Endodermal cell (in vitro differentiated cells): ENCODE data around the gene CCNG2. TPM values are rescaled to one million over a fixed set of nuclear protein-coding genes. Genes with fewer than 3 reads are reported as not detected.

ENCODE experiments used
- DNase-seq: peaks from one replicate; pipeline ENCODE4 v3.0.0-alpha.2; 2017
- H3K27ac ChIP-seq: 2 replicates; pipeline ENCODE4 v1.5.1; 2013; ENCODE audit warnings: mild to moderate bottlenecking, low read depth, low read length, moderate library complexity
- H3K27me3 ChIP-seq: 2 replicates; pipeline ENCODE4 v1.6.1; 2013; ENCODE audit warnings: mild to moderate bottlenecking, low read length, moderate library complexity; ENCODE audit not compliant: insufficient read depth, control insufficient read depth, poor library complexity, severe bottlenecking
- H3K36me3 ChIP-seq: 2 replicates; pipeline ENCODE4 v1.7.0; 2013; ENCODE audit warnings: mild to moderate bottlenecking, low read length, moderate library complexity; ENCODE audit not compliant: control insufficient read depth, insufficient read depth
- H3K4me1 ChIP-seq: one replicate; pipeline ENCODE4 v1.7.0; 2013; ENCODE audit warnings: low read length; ENCODE audit not compliant: control insufficient read depth, insufficient read depth
- H3K4me3 ChIP-seq: 2 replicates; pipeline ENCODE4 v1.5.1; 2013; ENCODE audit warnings: mild to moderate bottlenecking, low read length, moderate library complexity
- H3K9ac ChIP-seq: 2 replicates; pipeline ENCODE4 v1.6.1; 2013; ENCODE audit warnings: mild to moderate bottlenecking, low read length, moderate library complexity; ENCODE audit not compliant: poor library complexity, severe bottlenecking; ENCODE audit errors: extremely low read depth
- H3K9me3 ChIP-seq: 2 replicates; pipeline ENCODE4 v1.6.1; 2013; ENCODE audit warnings: mild to moderate bottlenecking, low read length, moderate library complexity; ENCODE audit not compliant: control insufficient read depth
- H3K27ac Mint-ChIP-seq: 2 replicates; pipeline ENCODE4 v1.8.0; 2020; ENCODE audit warnings: mixed read lengths
- H3K27me3 Mint-ChIP-seq: 2 replicates; pipeline ENCODE4 v1.8.0; 2021; ENCODE audit warnings: mild to moderate bottlenecking, mixed read lengths; ENCODE audit not compliant: insufficient read depth
- H3K36me3 Mint-ChIP-seq: 2 replicates; pipeline ENCODE4 v1.8.0; 2020; ENCODE audit warnings: low read depth, mixed read lengths
- H3K4me1 Mint-ChIP-seq: 2 replicates; pipeline ENCODE4 v1.8.0; 2020; ENCODE audit warnings: mixed read lengths
- H3K4me3 Mint-ChIP-seq: 2 replicates; pipeline ENCODE4 v1.8.0; 2020; ENCODE audit warnings: mild to moderate bottlenecking, moderate library complexity, mixed read lengths
- H3K9me3 Mint-ChIP-seq: 2 replicates; pipeline ENCODE4 v1.8.0; 2020; ENCODE audit warnings: mild to moderate bottlenecking, mixed read lengths
- WGBS, 2 experiments: methylation state at CpG; one replicate each; pipeline versions ENCODE4 v1.1.5 to v1.1.7; 2013; ENCODE audit warnings: missing lambda C conversion rate in 2 of 2, mixed read lengths in 1 of 2; ENCODE audit not compliant: insufficient coverage in 1 of 2, insufficient read length in 1 of 2; 5-methylcytosine and 5-hydroxymethylcytosine counted together
- total RNA-seq, 2 donors: library from RNA; stranded (reverse); fragmentation: NEBNext Ultra II Directional in 1 of 2; extraction: Animal tissue kit (Norgen Biotek cat#: 25700) in 1 of 2; gene quantifications; 2 replicates in 1 of 2; 3 replicates in 1 of 2; pipeline ENCODE4 v1.2.1, GENCODE V29; 2021
- TF ChIP-seq, protein P1 (sequence below): fragments of 200-600 bp; sonication (generic); conservative IDR thresholded peaks from 2 replicates; pipeline ENCODE4 v1.5.0; 2021; ENCODE audit warnings: antibody characterized with exemption, mild to moderate bottlenecking

The CCNG2 gene
- total RNA-seq, 2 donors from 2014 or later, result 39.7 to 41.5 TPM

DNA sequence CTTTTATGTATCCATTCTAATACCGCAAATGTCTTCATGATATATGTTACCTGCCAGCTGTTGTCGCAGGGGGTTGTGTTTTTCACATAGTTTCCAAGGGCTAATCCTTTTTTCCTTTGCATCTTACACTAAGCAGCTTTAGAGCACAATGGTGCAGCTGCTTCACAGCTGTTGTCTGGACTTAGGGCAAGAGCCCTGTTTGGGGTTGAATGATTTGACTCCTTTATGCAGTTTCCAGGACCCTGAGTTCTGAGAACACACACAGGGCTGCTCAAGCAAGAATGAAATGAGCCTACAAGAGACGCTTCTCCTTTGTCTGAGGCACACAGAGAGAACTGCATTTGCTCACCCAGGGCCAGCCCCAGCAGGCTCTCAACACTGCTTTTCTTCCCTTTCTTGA is 20.2 kb downstream of the CCNG2 start:
- WGBS, 2 experiments, result 33 to 57% methylated on average over 1 to 3 of the region's 3 CpGs
- TF ChIP-seq, protein P1, sequence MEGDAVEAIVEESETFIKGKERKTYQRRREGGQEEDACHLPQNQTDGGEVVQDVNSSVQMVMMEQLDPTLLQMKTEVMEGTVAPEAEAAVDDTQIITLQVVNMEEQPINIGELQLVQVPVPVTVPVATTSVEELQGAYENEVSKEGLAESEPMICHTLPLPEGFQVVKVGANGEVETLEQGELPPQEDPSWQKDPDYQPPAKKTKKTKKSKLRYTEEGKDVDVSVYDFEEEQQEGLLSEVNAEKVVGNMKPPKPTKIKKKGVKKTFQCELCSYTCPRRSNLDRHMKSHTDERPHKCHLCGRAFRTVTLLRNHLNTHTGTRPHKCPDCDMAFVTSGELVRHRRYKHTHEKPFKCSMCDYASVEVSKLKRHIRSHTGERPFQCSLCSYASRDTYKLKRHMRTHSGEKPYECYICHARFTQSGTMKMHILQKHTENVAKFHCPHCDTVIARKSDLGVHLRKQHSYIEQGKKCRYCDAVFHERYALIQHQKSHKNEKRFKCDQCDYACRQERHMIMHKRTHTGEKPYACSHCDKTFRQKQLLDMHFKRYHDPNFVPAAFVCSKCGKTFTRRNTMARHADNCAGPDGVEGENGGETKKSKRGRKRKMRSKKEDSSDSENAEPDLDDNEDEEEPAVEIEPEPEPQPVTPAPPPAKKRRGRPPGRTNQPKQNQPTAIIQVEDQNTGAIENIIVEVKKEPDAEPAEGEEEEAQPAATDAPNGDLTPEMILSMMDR, result no peak
- Mint-ChIP-seq H3K9me3 (no peaks in the 10 kb centered on the region), H3K36me3 (no peaks in the 10 kb centered on the region), H3K27me3 (peaks cover 49% of the 10 kb centered on the region), H3K4me3 (peak overlapping the region; percentile 9), H3K27ac (peak overlapping the region; percentile 57), H3K4me1 (peaks cover 37% of the 10 kb centered on the region)
- H3K9ac ChIP-seq, result peak overlapping the region; percentile 17
- H3K27ac ChIP-seq, result peak overlapping the region; percentile 94
- no peaks in the 10 kb centered on the region for H3K27me3 ChIP-seq
- peak; percentile 50 for DNase-seq
- H3K4me1 ChIP-seq, result peaks cover 18% of the 10 kb centered on the region
- H3K36me3 ChIP-seq, result no peaks in the 10 kb centered on the region
- H3K9me3 ChIP-seq, result no peaks in the 10 kb centered on the region
- H3K4me3 ChIP-seq, result peak overlapping the region; percentile 43

DNA sequence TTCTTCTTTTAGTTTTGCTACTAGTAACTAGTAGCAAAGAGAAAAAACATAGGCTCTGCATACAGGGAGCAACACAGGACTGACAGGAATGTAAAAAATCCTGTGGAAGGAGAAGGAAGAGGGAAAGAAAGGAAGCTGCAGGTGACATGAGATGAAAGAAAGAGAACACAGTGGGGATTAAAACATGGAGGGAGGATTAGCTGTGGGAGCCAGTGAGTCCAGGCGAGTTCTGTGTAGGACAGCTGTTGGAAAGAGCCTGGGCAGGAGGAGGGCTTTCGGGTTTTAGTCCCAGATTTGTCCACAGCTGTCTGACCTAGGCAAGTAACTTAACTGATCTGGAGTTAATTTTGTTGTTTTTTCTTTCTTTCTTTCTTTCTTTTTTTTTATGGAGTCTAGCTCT is 21.6 kb downstream of the CCNG2 start:
- H3K4me3 Mint-ChIP-seq, result no peak overlapping the region
- WGBS, 2 experiments, result 71% methylated on average over 2 of the region's 2 CpGs; no CpG with 5 or more reads in 1 of the 2 experiments
- no peaks in the 10 kb centered on the region for H3K9me3 ChIP-seq
- peaks cover 44% of the 10 kb centered on the region for H3K27me3 Mint-ChIP-seq
- peak; percentile 52 for DNase-seq
- no peak overlapping the region for H3K9ac ChIP-seq
- H3K27ac Mint-ChIP-seq, result no peak overlapping the region
- TF ChIP-seq, protein P1, result no peak
- H3K36me3 Mint-ChIP-seq, result no peaks in the 10 kb centered on the region
- H3K4me1 ChIP-seq, result peaks cover 18% of the 10 kb centered on the region
- H3K27ac ChIP-seq, result no peak overlapping the region
- H3K4me3 ChIP-seq, result no peak overlapping the region
- no peaks in the 10 kb centered on the region for H3K9me3 Mint-ChIP-seq
- H3K36me3 ChIP-seq, result no peaks in the 10 kb centered on the region
- H3K4me1 Mint-ChIP-seq, result peaks cover 37% of the 10 kb centered on the region
- peaks cover 10% of the 10 kb centered on the region for H3K27me3 ChIP-seq

DNA sequence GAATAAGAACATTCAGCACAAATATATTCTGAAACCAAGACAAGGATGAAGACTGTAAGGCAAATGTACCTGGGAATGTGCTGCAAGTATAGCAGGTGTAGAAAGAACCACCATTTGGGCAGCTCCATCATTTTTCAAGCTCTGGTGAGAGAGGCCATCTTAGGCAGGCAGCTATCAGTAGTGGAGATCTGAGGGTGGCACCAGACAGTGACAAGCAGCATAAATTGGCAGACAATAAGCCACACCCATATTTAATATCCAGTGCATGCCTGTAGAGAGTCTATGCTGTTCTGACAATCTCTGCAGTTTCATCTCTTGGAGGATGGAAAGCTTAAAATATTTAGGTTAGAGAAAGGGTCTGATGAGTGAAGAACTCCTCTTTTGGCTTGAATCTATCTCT is 22.5 kb downstream of the CCNG2 start:
- TF ChIP-seq, protein P1, result no peak
- Histone ChIP-seq H3K9ac (no peak overlapping the region), H3K27me3 (peaks cover 19% of the 10 kb centered on the region), H3K9me3 (no peaks in the 10 kb centered on the region), H3K4me3 (no peak overlapping the region), H3K27ac (no peak overlapping the region), H3K4me1 (peaks cover 18% of the 10 kb centered on the region), H3K36me3 (no peaks in the 10 kb centered on the region)
- Mint-ChIP-seq H3K27me3 (peaks cover 50% of the 10 kb centered on the region), H3K4me1 (peaks cover 37% of the 10 kb centered on the region), H3K9me3 (no peaks in the 10 kb centered on the region), H3K36me3 (no peaks in the 10 kb centered on the region), H3K4me3 (no peak overlapping the region), H3K27ac (no peak overlapping the region)
- no peak for DNase-seq
